Esophagus squamous epithelium (tissue), 4 donors: ENCODE measurements around the gene TCERG1L.

Source experiments
- CTCF ChIP-seq, 6 experiments: fragments of 450-650 bp in 4 of 6; fragments of 200-600 bp in 2 of 6; sonication (generic) in 2 of 6; IDR thresholded peaks; one replicate each; pipeline ENCODE4 v1.5.1; 2016 to 2019; ENCODE audit warnings: antibody characterized with exemption in 6 of 6, mild to moderate bottlenecking in 4 of 6, moderate library complexity in 4 of 6
- POLR2A ChIP-seq, 4 donors: fragments of 450-650 bp; IDR thresholded peaks; one replicate each; pipeline ENCODE4 v1.6.1; 2017; ENCODE audit warnings: antibody characterized with exemption in 4 of 4, mild to moderate bottlenecking in 4 of 4, moderate library complexity in 3 of 4

GRCh38 chr10:131116216-131116990, 195.1 kb downstream of the TCERG1L start:
- no peak for TF ChIP-seq CTCF (IDR thresholded peaks at IDR 0.05)
- no peak for TF ChIP-seq POLR2A (IDR thresholded peaks at IDR 0.05)
